HS-27A (cell line): ENCODE results near the gene PDE8A.
"Not testable (repeated sequence)": the region's sequence is repeated elsewhere in the genome, so short reads cannot be mapped to it uniquely, and the experiment has no call there.

Experiments
- DNase-seq: peaks from one replicate; pipeline ENCODE4 v3.0.0-alpha.2; 2012; ENCODE audit warnings: low read depth, missing footprints

PDE8A gene

DNA sequence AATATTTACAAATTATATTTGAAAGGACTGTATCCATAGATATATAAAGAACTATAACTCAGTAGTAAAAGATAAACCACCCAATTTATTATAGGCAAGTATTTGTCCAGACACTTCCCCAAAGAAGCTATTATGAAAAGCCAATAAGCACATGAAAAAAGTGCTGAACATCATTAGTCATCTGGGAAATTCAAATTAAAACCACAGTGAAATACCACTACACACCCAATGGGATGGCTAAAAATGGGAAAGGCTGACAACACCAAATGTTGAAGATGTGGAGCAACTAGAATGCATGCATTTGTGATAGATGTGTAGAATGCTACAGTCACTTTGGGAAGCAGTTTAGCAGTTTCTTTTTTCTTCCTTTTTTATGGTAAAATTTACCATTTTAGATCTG lies 147.0 kb downstream of the PDE8A start:
- no peak for DNase-seq

DNA sequence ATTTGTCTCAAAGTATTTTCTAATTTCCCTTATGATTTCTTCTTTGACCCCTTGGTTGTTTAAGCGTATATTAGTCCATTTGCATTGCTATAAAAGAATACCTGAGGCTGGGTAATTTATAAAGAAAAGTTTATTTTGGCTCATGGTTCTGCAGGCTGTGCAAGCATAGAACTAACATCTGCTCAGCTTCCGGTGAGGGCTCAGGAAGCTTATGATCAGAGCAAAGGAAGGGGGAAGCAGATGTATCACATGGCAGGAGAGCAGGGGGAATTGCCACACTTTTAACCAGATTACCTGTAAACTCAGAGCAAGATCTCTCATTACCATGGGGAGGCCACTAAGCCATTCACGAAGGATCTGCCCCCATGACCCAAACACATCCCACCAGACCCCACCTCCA lies 148.2 kb downstream of the PDE8A start:
- no peak for DNase-seq

- DNase-seq: no peak
These were observed 150.3 kb downstream of the PDE8A start for GRCh38 chr15:85131915-85132314.

DNA sequence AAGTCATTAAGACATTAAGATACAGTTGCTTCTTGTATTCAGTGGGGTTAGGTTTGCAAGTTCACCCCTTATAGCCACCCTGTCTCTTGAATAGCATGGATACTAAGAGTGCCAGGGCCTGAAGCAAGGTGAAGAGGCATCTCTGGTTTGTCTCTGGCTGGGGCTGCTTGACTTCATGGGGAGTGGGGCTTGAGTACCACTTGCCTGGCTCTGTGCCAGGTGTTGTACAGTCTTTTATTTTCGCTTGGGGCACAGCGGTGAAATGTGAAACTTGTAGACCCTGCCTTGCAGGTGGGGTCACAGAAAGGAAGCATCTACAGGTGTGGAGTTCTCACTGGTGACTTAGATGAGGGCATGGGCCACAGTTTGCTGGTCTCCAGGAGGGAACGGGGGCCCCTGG lies 152.1 kb downstream of the PDE8A start:
- DNase-seq: no peak

DNA sequence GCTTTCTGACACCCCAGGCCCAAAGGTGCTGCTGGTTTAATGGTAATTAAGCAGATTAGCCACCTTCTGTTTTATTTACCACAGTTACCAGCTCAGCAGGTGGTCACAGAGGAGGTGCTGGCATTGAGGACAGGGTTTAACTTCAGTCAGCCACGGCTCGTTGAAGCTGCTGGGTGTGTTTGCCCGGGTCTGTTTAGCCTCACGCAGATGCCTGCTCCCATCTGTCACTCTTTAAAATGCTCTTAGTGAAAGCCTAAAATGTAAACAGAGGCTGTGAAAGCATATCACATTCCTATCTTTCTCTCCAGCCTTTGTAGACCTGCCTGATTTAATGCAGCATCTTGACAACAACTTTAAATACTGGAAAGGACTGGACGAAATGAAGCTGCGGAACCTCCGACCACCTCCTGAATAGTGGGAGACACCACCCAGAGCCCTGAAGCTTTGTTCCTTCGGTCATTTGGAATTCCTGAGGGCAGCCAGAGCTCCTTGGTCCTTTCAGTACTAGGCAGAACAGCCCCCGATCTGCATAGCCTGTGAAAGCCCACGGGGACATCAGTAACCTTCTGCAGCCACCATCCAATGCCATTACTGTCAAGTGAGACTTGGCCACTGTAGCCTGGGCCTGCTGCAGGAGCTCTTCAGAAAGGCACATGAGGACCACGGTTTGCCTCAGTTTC lies 156.0 kb downstream of the PDE8A start:
- no peak for DNase-seq

DNA sequence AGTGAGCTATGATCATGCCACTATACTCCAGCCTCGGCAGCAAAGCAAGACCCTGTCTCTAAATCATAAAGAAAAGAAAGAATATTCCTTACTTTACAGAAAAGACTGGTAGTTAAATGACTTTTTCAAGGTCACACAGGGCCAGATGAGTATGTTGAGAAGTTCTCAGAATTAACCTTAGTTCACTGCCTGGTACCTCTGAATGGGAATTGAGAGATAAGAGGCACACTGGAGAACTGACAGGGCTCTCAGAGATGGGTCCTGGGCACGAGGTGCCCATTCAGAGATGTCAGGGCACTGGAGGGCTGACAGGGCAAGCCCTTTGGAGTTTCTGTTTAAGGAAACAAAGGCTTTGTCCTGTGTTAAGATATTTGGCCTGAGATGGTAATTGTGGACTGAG lies 157.7 kb downstream of the PDE8A start:
- DNase-seq: no peak

- no peak for DNase-seq
These were observed 160.1 kb downstream of the PDE8A start for GRCh38 chr15:85141726-85142125.

- DNase-seq: peak; percentile 79
These were observed 160.7 kb downstream of the PDE8A start for GRCh38 chr15:85142312-85142711.

DNA sequence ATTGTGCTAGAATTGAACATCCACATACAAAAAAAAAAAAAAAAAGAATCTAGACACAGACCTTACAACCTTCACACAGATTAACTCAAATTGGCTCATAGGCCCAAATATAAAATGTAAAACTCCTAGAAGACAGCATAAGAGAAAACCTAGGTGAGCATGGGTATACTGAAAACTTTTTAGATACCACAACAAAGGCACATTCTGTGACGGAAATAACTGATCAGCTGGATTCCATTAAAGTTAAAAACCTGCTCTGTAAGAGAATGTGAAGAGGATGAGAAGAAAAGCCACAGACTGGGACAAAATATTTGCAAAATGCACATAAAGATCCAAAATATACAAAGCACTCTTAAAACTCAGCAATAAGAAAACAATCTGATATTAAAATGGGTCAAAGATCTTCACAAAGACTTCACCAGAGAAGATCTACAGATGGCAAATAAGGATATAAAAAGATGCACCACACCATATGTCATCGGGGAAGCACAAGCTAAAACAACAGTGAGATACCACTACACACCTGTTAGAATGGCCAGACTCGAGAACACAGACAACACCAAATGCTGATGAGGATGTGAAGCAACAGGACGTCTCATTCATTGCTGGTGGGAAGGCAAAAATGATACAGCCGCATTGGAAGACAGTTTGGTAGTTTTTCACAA lies 167.9 kb downstream of the PDE8A start:
- no peak for DNase-seq

DNA sequence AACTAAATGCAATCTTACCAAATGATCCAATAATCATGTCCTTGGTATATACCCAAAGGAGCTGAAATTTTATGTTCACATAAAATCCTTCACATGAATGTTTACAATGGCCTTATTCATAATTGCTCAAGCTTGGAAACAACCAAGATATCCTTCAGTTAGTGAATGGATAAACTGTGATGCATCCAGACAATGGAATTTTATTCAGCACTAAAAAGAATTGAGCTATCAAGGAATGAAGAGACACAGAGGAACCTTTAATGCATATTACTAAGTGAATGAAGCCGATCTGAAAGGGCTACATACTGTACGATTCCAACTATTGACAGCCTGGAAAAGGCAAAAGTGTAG lies 168.4 kb downstream of the PDE8A start:
- DNase-seq: no peak

DNA sequence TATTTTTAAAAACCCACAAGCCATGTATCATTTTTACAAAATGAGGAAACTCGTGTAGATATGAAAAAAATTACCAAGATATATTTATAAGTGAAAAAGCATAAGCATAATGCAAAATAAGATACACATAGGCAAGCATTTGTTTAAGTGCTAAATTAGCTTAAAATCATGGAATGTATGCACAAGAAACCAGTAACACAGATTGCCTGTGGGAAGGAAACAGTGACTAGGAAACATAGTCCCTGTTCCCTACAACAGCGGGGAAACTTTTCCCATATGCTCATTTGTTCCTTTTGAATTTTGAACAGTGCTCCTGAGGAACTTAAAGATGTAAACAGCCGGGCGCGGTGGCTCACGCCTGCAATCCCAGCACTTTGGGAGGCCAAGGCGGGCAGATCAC lies 169.5 kb downstream of the PDE8A start:
- DNase-seq: no peak

GRCh38 chr15:85151861-85152260 lies 170.2 kb downstream of the PDE8A start:
- no peak for DNase-seq

- no peak for DNase-seq
These were observed 172.4 kb downstream of the PDE8A start for GRCh38 chr15:85154061-85154460.

- DNase-seq: no peak
These were observed 173.7 kb downstream of the PDE8A start for GRCh38 chr15:85155360-85155759.

- DNase-seq: no peak
These were observed 174.2 kb downstream of the PDE8A start for GRCh38 chr15:85155857-85156256.

- DNase-seq: no peak
These were observed 175.7 kb downstream of the PDE8A start for GRCh38 chr15:85157344-85157743.

- no peak for DNase-seq
These were observed 180.6 kb downstream of the PDE8A start for GRCh38 chr15:85162237-85162636.

DNA sequence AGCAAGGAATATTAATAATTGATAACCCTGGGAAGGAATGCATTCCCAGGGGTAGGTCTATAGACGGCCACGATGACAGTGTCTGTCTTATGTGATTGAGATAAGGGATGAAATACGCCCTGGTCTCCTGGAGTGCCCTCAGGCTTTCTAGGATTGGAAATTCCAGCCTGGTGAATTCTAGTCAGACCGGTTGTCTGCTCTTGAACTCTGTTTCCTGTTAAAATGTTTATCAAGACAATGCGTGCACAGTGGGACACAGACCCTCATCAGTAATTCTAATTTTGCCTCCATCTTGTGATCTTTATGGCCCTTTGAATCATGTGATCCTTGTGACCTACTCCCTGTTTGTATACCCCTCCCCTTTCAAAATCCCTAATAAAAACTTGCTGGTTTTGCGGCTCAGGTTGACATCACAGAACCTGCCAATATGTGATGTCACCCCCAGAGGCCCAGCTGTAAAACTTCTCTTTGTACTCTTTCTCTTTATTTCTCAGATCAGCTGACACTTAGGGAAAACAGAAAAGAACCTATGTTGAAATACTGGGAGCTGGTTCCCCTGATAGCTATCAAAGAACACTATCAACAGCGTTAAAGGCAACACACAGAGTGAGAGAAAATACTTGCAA lies 183.3 kb downstream of the PDE8A start:
- DNase-seq: no peak

GRCh38 chr15:85167568-85167967 lies 185.9 kb downstream of the PDE8A start:
- no peak for DNase-seq

DNA sequence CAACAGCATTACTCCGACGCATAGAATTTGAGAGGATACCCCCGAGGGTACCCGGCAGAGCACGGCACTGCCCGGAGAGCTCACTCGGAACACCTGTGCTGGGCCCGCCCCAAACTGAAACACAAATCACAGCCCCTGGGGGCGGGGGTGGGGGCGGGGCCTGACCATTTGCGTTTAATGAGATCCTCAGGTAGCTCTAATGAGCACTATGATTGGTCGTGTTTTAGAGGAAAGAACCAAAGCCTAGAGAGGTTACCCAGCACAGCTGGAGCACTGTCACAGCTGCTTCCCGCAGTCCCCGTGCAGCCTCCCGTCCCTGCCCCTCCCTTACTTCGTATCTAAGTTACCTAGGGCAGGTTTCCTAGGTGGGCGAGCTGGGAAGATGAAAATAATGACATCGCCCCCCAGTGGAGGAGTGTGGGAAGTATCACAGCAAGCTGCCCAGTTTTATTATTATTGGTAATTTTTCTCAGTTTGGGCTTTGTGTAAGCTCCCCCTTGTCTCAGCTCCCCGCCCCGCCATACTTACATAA lies 187.1 kb downstream of the PDE8A start:
- DNase-seq: no peak

DNA sequence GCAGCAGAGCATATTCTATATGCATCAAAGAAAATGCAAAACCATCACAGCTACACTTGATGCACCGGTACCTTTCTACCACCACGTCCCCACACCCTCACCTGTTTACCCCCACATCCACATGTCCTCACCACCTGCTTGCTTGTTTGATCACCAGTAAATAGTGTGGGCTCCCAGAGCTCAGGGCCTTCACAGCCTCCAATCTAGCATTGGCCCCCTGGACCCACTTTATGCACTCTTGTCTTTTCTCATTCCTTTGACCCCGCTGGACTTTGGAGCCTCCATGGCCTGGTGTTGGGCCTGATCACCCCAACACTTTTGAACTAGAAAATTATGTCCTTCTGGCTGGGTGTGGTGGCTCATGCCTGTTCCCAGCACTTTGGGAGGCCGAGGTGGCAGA lies 190.1 kb downstream of the PDE8A start:
- DNase-seq: no peak

- DNase-seq: no peak
These were observed 191.3 kb downstream of the PDE8A start for GRCh38 chr15:85172846-85173490.

DNA sequence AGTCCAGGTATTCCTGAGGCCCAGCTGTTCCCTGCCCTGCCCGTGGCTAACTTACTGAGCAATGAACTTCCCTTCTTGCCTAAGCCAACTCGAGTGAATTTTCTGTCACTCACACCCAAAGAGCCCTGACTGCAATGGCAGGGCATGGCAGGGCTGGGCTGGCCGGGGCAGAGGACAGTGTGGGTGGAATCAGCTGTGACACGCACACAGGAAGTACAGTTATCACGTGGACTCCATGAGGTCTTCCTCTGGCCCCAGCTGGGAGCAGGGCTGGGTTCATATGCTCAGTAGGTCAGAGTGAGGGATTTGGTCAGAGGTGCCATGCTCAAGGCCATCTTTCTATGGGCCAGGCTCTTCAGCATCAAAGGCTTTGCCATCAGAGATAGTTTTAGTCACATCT lies 192.0 kb downstream of the PDE8A start:
- DNase-seq: not testable (repeated sequence)
